ENCODE measurements around the gene SART1. TPM values are rescaled to one million over a fixed set of nuclear protein-coding genes. Genes with fewer than 3 reads are reported as not detected.
A peak's percentile ranks its signal among the peaks of the same experiment; 100 is the strongest.

SART1 gene
- total RNA-seq, 3 donors from 2014 or later = 40.1 to 60.2 (median 41.8) TPM

DNA sequence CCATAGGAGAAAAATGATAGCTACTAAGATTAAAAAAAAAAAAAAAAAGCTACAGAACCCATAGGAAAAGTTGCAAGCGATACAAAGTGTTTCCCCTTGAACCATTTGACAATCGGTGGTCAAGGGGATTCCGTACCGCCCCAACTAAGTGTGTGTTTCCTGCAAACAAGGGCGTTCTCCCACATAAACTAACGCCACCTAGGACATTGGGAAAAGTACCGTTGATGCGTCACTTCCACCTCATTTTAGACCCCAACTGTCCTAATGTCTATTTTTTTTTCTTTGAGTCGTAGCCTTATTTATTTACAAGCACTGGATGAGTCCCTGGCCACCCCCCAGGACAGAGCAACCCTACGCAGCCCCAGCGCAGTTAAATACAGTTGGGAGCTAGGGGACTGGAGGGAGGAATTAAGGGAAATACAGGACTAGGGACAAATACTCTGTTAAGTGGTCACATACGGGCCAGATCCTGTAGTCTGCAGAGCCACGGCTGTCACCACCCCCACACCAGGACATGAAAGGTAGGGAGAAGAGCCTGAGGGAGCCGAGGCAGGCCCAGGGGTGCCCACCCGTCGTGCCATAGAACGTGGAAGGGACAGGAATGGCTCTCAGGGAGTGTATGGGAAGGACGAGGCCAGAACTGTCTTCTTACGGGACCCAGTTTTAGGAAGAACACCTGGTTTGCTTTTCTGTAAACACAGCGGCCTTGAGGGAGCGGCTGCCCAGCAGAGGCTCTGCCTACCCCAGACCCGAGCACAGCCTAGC, 21.5 kb downstream of the SART1 start:
- no peak for DNase-seq
- no peak for ATAC-seq
- Histone ChIP-seq H3K4me1 (ENCODE audit: low read depth) (no peaks in the 10 kb centered on the region), H3K9me3 (no peaks in the 10 kb centered on the region), H3K4me3 (no peak overlapping the region), H3K36me3 (ENCODE audit: low read depth) (no peaks in the 10 kb centered on the region)
- TF ChIP-seq, protein P1, sequence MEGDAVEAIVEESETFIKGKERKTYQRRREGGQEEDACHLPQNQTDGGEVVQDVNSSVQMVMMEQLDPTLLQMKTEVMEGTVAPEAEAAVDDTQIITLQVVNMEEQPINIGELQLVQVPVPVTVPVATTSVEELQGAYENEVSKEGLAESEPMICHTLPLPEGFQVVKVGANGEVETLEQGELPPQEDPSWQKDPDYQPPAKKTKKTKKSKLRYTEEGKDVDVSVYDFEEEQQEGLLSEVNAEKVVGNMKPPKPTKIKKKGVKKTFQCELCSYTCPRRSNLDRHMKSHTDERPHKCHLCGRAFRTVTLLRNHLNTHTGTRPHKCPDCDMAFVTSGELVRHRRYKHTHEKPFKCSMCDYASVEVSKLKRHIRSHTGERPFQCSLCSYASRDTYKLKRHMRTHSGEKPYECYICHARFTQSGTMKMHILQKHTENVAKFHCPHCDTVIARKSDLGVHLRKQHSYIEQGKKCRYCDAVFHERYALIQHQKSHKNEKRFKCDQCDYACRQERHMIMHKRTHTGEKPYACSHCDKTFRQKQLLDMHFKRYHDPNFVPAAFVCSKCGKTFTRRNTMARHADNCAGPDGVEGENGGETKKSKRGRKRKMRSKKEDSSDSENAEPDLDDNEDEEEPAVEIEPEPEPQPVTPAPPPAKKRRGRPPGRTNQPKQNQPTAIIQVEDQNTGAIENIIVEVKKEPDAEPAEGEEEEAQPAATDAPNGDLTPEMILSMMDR (IDR thresholded peaks at IDR 0.05) = no peak
- intact Hi-C loops (cut with DNase I, micrococcal nuclease) = loop anchor here (10.0 kb wide), 1 partner anchor 98 kb away; the partner anchor contains the start of gene FIBP (in 2 of the 2)

DNA sequence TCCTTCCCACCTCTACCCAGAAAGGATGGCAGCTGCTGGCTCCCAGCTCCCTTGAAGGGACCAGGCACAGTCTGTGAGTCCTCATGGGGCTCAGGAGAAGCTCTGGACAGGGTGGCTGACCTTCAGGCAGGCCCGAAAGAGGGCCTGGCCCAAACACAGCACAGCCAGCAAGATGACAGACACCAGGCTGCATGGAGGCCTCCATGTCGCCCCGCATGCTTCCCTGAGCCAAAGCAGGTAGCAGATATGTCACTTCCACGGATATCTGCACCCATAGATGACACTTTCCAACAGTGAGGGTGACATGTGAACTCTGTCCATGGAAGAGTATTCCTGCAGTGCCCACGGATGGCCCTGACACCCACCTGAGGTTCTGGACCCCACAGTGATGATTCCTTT, 22.1 kb downstream of the SART1 start:
- Histone ChIP-seq H3K4me1 (ENCODE audit: low read depth) (no peaks in the 10 kb centered on the region), H3K9me3 (no peaks in the 10 kb centered on the region), H3K36me3 (ENCODE audit: low read depth) (no peaks in the 10 kb centered on the region), H3K4me3 (no peak overlapping the region)
- DNase-seq (no peak), ATAC-seq (no peak)
- intact Hi-C loops (cut with DNase I, micrococcal nuclease) = loop anchor here (10.0 kb wide), 1 partner anchor 99 kb away; the partner anchor contains the start of gene FIBP (in 2 of the 2)
- TF ChIP-seq, protein P1 (IDR thresholded peaks at IDR 0.05) = no peak

DNA sequence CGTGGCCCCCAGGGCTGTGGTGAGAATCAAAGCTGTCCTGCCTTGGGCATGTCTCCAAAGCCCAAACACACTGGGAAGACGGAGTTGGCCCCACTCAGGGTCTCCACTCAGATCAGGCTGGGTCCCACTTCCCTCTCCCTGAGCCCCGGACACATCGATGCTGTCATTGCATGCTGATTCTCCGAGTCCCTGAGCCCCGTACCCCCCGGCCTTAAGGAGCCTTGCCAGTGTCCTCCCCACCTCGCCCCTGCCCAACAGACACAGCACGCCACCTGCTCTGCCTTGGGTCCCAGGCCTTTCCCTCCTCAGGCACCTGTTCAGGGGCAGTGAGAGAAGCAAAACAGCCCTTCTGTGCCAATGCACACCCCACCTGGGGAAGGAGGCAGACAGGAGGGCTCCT, 25.8 kb downstream of the SART1 start:
- ATAC-seq = no peak
- TF ChIP-seq, protein P1 (IDR thresholded peaks at IDR 0.05) = no peak
- intact Hi-C loops (cut with DNase I, micrococcal nuclease) = loop anchor here (10.0 kb wide), 1 partner anchor 103 kb away; the partner anchor contains the start of gene FIBP (in 2 of the 2)
- Histone ChIP-seq H3K9me3 (no peaks in the 10 kb centered on the region), H3K4me3 (no peak overlapping the region), H3K4me1 (ENCODE audit: low read depth) (peaks cover 3% of the 10 kb centered on the region), H3K36me3 (ENCODE audit: low read depth) (no peaks in the 10 kb centered on the region)
- peak in 1 of 3 donors; percentile 42 for DNase-seq

DNA sequence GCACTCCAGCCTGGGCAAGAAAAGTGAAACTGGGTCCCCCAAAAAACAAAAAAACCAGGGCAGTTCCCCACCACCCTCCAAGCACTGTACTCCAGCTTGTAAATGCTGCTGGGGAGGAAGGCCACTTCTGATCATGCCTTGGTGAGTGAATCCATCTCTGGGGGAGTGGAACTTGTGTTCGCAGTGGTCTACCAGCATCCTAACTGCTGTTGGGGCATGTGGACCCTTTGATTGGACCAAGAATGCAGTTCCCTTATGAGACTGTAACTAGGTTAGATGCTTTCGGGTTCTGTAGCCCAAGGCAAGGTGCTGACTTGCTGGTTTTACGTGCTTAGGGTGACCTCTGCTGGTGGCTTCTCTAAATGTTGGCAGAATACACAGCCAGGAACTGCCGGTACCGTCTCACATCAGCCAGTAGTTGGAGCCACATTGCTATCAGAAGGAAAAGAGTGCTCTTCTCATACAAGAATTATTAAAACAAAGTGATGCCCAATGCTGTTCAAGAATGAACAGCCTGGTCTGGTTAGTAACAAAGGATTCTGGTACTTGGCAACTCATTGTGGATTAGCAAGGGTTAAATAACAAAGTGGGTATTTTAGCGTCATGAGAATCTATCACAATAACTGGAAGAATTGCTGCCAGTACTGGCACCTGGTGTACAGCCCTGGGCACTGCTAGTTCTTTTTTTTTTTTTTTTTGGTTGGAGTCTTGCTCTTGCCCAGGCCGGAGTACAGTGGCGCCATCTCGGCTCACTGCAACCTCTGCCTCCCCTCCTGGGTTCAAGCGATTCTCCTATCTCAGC, 27.5 kb downstream of the SART1 start:
- ATAC-seq (peak; percentile 100), DNase-seq (peak; percentile 66 to 99 (median 81))
- Histone ChIP-seq H3K4me1 (ENCODE audit: low read depth) (peaks cover 3% of the 10 kb centered on the region), H3K4me3 (no peak overlapping the region), H3K36me3 (ENCODE audit: low read depth) (no peaks in the 10 kb centered on the region), H3K9me3 (no peaks in the 10 kb centered on the region)
- TF ChIP-seq, protein P1 (IDR thresholded peaks at IDR 0.05) = peak; percentile 71
- intact Hi-C loops (cut with DNase I, micrococcal nuclease) = loop anchor here (10.0 kb wide), 1 partner anchor 104 kb away; the partner anchor contains the start of gene FIBP (in 2 of the 2)

DNA sequence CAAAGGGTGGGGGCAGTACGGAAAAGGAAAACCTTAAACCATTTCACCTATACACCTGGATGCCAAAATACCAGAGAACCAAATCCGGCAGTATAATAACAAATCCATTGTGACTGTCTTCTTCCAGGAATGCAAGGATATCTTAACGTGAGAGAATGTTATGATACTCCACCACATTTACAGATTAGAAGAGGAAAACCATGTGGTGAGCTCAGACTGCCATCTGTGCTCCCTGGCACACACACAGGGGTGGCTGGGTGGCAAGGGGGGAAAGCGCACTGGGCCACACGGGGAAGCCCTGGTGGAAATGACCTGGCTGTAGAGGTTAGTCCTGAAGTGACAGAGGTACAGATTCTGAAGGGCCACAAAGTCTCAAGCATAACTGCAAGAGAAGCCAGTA, 30.5 kb downstream of the SART1 start:
- no peaks in the 10 kb centered on the region for H3K36me3 ChIP-seq (ENCODE audit: low read depth)
- intact Hi-C loops (cut with DNase I, micrococcal nuclease) = no loop called here
- no peak for DNase-seq
- TF ChIP-seq, protein P1 (IDR thresholded peaks at IDR 0.05) = no peak
- no peak overlapping the region for H3K4me3 ChIP-seq
- no peak for ATAC-seq
- H3K4me1 ChIP-seq (ENCODE audit: low read depth) = peaks cover 3% of the 10 kb centered on the region
- no peaks in the 10 kb centered on the region for H3K9me3 ChIP-seq

Measured in mucosa of descending colon (tissue), 3 donors.